ENCODE results near the gene CDH26.

DNA sequence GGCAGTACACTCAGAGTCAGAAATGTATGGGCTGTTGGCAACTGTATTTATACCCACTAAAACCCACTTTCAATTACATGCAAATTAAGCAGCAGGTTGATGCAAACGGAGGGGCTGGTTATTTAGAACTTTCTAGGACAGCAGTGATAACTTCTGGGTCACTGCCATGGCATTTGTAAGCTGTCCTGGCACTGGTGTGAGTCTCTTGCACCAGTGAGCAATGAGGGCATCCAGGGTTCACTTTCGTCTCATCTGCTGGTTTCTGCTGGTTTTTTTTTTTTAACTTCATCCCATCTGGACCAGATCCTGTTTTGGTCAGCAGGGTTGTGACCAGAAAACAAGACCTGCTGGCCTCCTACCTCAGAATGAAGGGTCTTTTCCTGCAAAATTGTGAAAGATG lies 49.2 kb downstream of the CDH26 start:
- TF ChIP-seq, protein P1, sequence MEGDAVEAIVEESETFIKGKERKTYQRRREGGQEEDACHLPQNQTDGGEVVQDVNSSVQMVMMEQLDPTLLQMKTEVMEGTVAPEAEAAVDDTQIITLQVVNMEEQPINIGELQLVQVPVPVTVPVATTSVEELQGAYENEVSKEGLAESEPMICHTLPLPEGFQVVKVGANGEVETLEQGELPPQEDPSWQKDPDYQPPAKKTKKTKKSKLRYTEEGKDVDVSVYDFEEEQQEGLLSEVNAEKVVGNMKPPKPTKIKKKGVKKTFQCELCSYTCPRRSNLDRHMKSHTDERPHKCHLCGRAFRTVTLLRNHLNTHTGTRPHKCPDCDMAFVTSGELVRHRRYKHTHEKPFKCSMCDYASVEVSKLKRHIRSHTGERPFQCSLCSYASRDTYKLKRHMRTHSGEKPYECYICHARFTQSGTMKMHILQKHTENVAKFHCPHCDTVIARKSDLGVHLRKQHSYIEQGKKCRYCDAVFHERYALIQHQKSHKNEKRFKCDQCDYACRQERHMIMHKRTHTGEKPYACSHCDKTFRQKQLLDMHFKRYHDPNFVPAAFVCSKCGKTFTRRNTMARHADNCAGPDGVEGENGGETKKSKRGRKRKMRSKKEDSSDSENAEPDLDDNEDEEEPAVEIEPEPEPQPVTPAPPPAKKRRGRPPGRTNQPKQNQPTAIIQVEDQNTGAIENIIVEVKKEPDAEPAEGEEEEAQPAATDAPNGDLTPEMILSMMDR (IDR thresholded peaks at IDR 0.05; ENCODE audit: low read length) = no peak
- no peak for TF ChIP-seq EZH2 (optimal IDR thresholded peaks at IDR 0.05; ENCODE audit: low read depth, low read length)
- TF ChIP-seq EZH2phosphoT487 (IDR thresholded peaks at IDR 0.05; ENCODE audit: low read length) = no peak
